Left cardiac atrium (tissue), 4 donors: ENCODE results near the gene SPRR2E. TPM values are rescaled to one million over a fixed set of nuclear protein-coding genes. Genes with fewer than 3 reads are reported as not detected.
"Not testable (repeated sequence)": the region's sequence is repeated elsewhere in the genome, so short reads cannot be mapped to it uniquely, and the experiment has no call there.

Source experiments
- ATAC-seq, 2 donors: fragments of 200-7000 bp; cut with Tn5 transposase; one replicate each; pipeline ENCODE4 v1.9.1; 2020; ENCODE audit warnings: mild to moderate bottlenecking in 2 of 2, moderate library complexity in 2 of 2
- DNase-seq: peaks from one replicate; pipeline ENCODE4 v3.0.0-alpha.2; 2020
- intact Hi-C, 2 donors: fragments of 100-400 bp; cut with DNase I; formaldehyde crosslinking; loops; one replicate each; pipeline versions ENCODE4 v1.14.1 to v1.15.1; 2022 to 2023
- total RNA-seq, 2 donors: library from RNA; stranded (reverse); fragmentation: NEBNext Ultra II Directional; extraction: Animal tissue kit (Norgen Biotek cat#: 25700); gene quantifications; one replicate each; pipeline ENCODE4 v1.2.1, GENCODE V29; 2021
- donor health status: DM: no; HTN: yes; CAD: no.
- donor health status: DM: no; HTN: yes; CAD: no; lungs with severe emphysema.
- donor health status: DM: yes; HTN: yes; CAD: no.
- donor health status: Dilated cardiomyopathy.

The SPRR2E gene
- total RNA-seq, 2 donors from 2014 or later: not detected

DNA sequence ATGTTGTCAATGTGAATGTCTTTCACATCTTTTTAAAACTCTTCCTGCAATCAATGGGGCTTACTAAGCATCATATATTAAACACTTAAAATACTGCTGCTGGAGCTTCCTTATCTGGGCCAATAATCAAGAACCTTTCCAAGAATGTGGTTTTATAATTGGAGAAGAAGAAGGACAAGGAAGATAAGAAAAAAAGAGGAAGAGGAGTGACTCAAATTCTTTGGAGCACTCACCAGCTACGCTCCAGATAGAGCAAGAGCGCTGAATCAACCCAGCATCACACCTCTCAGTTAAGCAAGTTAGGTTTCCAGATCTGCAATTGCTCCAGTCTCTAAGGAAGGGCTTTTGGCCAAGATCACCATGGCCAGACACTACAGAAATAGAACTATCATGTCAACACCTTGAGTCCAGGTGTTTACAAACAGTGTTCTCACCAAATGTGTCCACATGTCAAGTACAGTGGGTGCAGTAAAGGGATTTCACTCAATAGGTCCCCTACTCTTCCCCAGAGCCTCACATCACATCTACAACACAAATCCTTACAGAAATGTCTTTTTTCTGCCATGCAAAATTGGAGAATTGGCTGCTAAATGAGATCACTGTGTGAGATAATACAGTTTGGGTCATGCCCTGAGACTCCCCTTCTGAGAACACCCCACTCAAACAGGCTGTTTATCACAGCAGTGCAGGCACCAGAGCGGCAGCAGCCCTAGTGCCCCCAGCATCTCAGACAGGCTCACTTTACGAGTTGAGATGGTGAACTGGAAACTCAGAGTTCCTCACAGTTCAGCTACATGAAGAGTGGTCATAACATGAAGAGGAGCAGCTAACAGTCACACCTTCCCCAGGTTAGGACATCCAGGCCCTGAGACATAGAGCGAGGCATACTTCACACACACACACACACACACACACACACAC lies 21.3 kb downstream of the SPRR2E start:
- ATAC-seq (no peak), DNase-seq (no peak)
- intact Hi-C loops: no loop called here

DNA sequence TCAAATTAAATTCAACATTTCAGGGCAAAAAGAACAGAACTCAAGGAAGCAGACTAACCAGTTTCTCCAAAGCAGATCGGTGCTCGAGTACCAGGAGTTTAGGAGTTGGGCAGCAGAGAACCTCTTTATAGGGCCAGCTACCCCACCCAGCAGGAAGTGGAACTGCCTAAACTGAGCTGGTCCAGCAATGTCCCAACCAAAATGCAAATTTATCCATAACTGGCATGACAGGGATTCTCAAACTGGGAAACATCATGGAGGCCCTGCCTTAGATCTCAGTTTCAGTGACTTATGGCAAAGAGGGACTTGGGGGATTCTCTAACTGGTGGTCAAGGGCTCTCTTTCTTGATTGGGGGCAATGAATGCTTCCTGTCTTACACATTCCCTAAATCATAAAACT lies 22.8 kb downstream of the SPRR2E start, which contains the start of gene SPRR2B:
TSS of gene SPRR2B (minus strand) at position 101 of the 400 bp plus-strand sequence. CDS start 772 bp downstream, outside the sequence.
- DNase-seq: no peak
- intact Hi-C loops: no loop called here

DNA sequence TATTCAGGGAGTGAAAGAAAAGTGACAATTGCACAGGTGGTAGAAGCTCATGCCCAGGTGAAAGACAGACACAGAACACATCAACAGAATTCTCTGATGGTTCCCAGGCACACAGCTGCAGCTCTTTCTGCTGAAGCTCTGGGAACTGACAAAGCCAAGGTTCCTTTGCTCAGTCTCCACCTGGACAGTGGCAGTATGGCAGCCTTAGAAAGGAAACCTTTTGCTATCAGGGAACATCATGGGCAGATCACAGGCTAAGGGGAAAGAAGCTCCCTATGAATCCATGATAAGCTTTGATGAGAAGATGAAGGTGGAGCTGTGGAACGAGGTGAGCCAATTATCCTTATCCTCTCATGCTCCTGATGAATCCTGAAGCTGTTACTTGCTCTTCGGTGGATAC lies 24.1 kb downstream of the SPRR2E start:
- DNase-seq (no peak), ATAC-seq (no peak)
- intact Hi-C loops: no loop called here

More for the DNA sequence above, 22.8 kb downstream of the SPRR2E start, which contains the start of gene SPRR2B:
- ATAC-seq: no peak

DNA sequence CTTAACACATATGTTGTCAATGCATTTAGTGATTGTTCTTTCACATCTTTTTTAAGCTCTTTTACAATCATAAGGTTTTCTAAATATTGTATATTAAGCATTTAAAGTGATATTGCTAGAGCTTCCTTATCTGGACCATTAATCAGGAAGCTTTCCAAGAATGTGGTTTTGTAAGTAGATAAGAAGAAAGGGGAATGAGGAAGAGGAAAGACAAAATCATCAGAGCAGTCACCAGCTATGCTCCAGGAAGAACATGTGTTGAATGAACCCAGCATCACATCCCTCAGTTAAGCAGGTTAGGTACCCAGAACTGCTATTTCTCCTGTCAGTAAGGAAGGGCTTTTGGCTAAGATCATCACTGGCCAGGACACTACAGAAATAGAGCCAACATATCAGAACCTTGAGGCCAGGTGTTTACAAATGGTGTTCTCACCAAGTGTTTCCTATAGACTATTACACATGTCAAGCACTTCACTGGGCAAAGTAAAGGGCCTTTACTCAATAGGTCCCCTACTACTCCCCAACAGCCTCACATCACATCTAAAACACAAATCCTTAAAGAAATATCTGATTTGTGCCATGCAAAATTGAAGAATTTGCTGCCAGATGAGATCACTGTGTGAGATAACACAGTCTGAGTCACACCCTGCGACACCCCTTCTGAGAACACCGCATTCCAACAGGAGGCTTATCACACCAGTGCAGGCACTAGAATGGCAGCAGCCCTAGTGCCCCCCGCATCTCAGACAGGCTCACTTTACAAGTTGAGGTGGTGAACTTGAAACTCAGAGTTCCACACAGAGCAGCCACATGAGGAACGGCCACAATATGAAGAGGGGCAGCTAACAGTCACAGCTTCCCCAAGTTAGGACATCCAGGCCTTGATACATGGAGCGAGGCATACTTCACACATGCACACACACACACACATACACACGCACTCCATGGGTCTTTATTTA lies 35.2 kb downstream of the SPRR2E start:
- no peak for ATAC-seq
- intact Hi-C loops: no loop called here

DNA sequence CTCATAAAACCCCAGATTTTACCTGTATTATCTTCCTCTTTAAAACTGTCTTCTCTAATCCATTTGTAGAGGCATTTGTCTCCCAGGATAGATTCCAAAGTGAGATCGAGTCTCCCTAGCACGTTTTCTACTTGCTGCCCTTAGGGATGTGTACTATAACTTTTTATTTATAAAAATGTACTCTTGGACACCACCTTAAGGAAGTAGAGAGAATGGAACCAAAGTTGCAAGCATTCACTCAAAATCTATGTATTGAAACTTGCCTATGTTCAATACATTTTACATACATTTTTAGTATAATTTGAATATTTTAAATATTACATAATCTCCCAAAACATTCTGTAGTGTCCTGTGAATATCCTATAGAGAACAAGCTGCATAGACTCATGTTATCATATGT lies 36.2 kb downstream of the SPRR2E start:
- no peak for DNase-seq
- ATAC-seq: no peak
- intact Hi-C loops: no loop called here

More for the DNA sequence above, 35.2 kb downstream of the SPRR2E start:
- DNase-seq: no peak

DNA sequence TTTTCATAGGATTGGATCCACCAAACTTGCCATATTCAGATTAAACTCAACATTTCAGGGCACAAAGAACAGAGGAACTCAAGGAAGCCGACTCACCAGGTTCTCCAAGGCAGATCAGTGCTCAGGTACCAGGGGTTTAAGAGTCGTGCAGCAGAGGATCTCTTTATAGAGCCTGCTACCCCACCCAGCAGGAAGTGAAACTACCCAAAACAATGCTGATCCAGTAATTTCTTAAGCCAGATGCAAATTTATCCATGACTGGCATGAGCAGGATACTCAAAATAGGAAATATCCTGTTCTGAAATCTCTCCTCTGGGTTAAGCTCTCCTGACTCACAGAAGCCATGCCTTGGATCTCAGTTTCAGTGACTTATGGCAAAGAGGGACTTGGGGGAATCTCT lies 37.0 kb downstream of the SPRR2E start, which contains the start of gene SPRR2A:
TSS of gene SPRR2A (minus strand) at position 138 of the 400 bp plus-strand sequence. CDS start 777 bp downstream, outside the sequence.
- intact Hi-C loops: no loop called here
- no peak for ATAC-seq

DNA sequence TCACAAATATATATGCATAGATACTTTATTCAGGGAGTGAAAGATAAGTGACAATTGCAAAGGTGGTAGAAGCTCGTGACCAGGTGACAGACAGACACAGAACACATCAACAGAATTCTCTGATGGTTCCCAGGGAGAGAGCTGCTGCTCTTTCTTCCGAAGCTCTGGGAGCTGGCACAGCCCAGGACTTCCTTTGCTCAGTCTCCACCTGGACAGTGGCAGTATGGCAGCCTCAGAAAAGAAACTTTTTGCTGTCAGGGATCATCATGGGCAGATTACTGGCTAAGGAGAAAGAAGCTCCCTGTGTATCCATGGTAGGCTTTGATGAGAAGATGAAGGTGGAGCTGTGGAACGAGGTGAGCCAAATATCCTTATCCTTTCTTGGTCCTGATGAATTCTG lies 38.2 kb downstream of the SPRR2E start:
- ATAC-seq, intact Hi-C loops, DNase-seq: not testable (repeated sequence)

More for the DNA sequence above, 37.0 kb downstream of the SPRR2E start, which contains the start of gene SPRR2A:
- DNase-seq: no peak

DNA sequence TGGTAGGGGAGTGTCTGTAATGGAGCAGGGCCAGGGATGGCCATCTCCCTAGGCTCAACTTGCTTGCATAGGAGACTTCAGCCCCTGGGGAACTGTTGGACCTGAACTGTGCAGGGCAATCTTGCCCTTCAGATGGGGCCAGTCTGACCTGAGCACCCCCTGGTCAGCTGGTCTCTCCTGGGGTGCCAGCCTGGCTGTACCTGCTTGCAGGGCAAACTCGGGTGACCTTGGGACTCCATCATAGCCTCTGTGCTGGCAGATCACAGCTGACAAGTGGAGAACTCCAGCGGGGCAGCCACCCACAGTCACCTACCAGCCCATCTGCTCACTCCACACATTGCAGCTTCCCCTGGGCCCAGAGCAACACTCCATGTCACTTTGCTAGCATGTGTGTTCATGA lies 45.1 kb downstream of the SPRR2E start:
- DNase-seq (no peak), ATAC-seq (no peak)
- intact Hi-C loops: no loop called here

Other genes starting within 250 kb of the SPRR2E start
- not detected for gene LCE7A, start 234.5 kb downstream of the SPRR2E start, total RNA-seq
- not detected for gene SMCP, start 216.2 kb downstream of the SPRR2E start, total RNA-seq
- gene IVL, start 186.0 kb downstream of the SPRR2E start, total RNA-seq: not detected
- not detected for gene SPRR5, start 147.3 kb downstream of the SPRR2E start, total RNA-seq
- not detected for gene SPRR4, start 123.9 kb downstream of the SPRR2E start, total RNA-seq
- not detected for gene SPRR1A, start 110.4 kb downstream of the SPRR2E start, total RNA-seq
- not detected for gene SPRR3, start 92.8 kb downstream of the SPRR2E start, total RNA-seq
- not detected for gene SPRR1B, start 63.3 kb downstream of the SPRR2E start, total RNA-seq
- gene SPRR2D, start 53.4 kb downstream of the SPRR2E start, total RNA-seq: not detected
- gene SPRR2A, start 37.0 kb downstream of the SPRR2E start, total RNA-seq: not detected
- not detected for gene SPRR2B, start 22.9 kb downstream of the SPRR2E start, total RNA-seq
- not detected for gene SPRR2F, start 19.0 kb upstream of the SPRR2E start, total RNA-seq
- gene SPRR2G, start 56.4 kb upstream of the SPRR2E start, total RNA-seq: not detected
- not detected for gene LELP1, start 108.9 kb upstream of the SPRR2E start, total RNA-seq
- gene PRR9, start 123.1 kb upstream of the SPRR2E start, total RNA-seq: not detected
- not detected for gene LORICRIN, start 165.2 kb upstream of the SPRR2E start, total RNA-seq
- not detected for gene PGLYRP3, start 218.4 kb upstream of the SPRR2E start, total RNA-seq